Loucy (cell line): ENCODE data around the gene THRSP.

Experiments used
- H2AFZ ChIP-seq: fragments of 200-600 bp; sonication (generic); 2 replicates; pipeline ENCODE4 v1.6.0; 2016; ENCODE audit warnings: antibody characterized with exemption, mild to moderate bottlenecking, low read length, moderate library complexity
- H3F3A ChIP-seq: fragments of 200-600 bp; 2 replicates; pipeline ENCODE4 v1.6.0; 2016; ENCODE audit warnings: antibody characterized with exemption, low read depth, mild to moderate bottlenecking
- H3K27me3 ChIP-seq: fragments of 200-600 bp; sonication (generic); 2 replicates; pipeline ENCODE4 v1.6.1; 2014; ENCODE audit warnings: low read length, mild to moderate bottlenecking; ENCODE audit not compliant: insufficient read depth, poor library complexity, severe bottlenecking
- H3K36me3 ChIP-seq: fragments of 200-600 bp; sonication (generic); 2 replicates; pipeline ENCODE4 v1.6.1; 2016; ENCODE audit warnings: low read length; ENCODE audit not compliant: insufficient read depth
- H3K4me1 ChIP-seq: fragments of 200-600 bp; sonication (generic); 2 replicates; pipeline ENCODE4 v1.5.1; 2014; ENCODE audit warnings: low read length, mild to moderate bottlenecking; ENCODE audit not compliant: insufficient read depth, poor library complexity, severe bottlenecking
- H3K4me2 ChIP-seq: fragments of 200-600 bp; sonication (generic); 2 replicates; pipeline ENCODE4 v1.6.0; 2014; ENCODE audit warnings: antibody characterized with exemption, low read length, low read depth, mild to moderate bottlenecking; ENCODE audit not compliant: poor library complexity, severe bottlenecking
- H3K4me3 ChIP-seq: fragments of 200-600 bp; sonication (generic); 2 replicates; pipeline ENCODE4 v1.5.1; 2014; ENCODE audit warnings: low read length, mild to moderate bottlenecking, mixed read lengths; ENCODE audit not compliant: poor library complexity, severe bottlenecking
- H3K79me2 ChIP-seq: fragments of 200-600 bp; sonication (generic); 2 replicates; pipeline ENCODE4 v1.6.1; 2014; ENCODE audit warnings: low read length; ENCODE audit not compliant: insufficient read depth
- H3K9ac ChIP-seq: fragments of 200-600 bp; sonication (generic); 2 replicates; pipeline ENCODE4 v1.6.0; 2014; ENCODE audit warnings: mild to moderate bottlenecking, low read depth, low read length, moderate library complexity; ENCODE audit not compliant: poor library complexity, severe bottlenecking
- H3K9me2 ChIP-seq: fragments of 200-600 bp; sonication (generic); replicated peaks from 2 replicates; pipeline ENCODE4 v1.6.1; 2016; ENCODE audit warnings: low read depth, low read length, mixed read lengths
- H3K9me3 ChIP-seq: fragments of 200-600 bp; sonication (generic); 2 replicates; pipeline ENCODE4 v1.6.1; 2014; ENCODE audit warnings: mild to moderate bottlenecking, antibody characterized with exemption, low read length, low read depth; ENCODE audit not compliant: insufficient read depth
- H4K20me1 ChIP-seq: fragments of 200-600 bp; sonication (generic); 2 replicates; pipeline ENCODE4 v1.6.0; 2014; ENCODE audit warnings: antibody characterized with exemption, low read length, mild to moderate bottlenecking; ENCODE audit not compliant: insufficient read depth, poor library complexity, severe bottlenecking
- CTCF ChIP-seq: fragments of 200-600 bp; sonication (generic); conservative IDR thresholded peaks from 2 replicates; pipeline ENCODE4 v1.5.1; 2014; ENCODE audit warnings: mild to moderate bottlenecking, antibody characterized with exemption, low read length
- EZH2phosphoT487 ChIP-seq: fragments of 200-600 bp; IDR thresholded peaks from 2 replicates; pipeline ENCODE4 v1.6.1; 2018; ENCODE audit warnings: antibody characterized with exemption, mild to moderate bottlenecking, moderate library complexity, borderline replicate concordance

THRSP gene

GRCh38 chr11:78065203-78065602 lies 1.5 kb downstream of the THRSP start:
- H3K9me2 ChIP-seq, result no peaks in the 10 kb centered on the region
- H3K27me3 ChIP-seq, result no peaks in the 10 kb centered on the region
- H3K9ac ChIP-seq, result no peak overlapping the region
- H3K36me3 ChIP-seq, result peaks cover 26% of the 10 kb centered on the region; the same call in 1 of the 2 replicates
- H3K9me3 ChIP-seq, result no peaks in the 10 kb centered on the region
- TF ChIP-seq CTCF, result no peak
- no peak for TF ChIP-seq EZH2phosphoT487
- no peak overlapping the region for H3K4me2 ChIP-seq
- peaks cover 5% of the 10 kb centered on the region for H4K20me1 ChIP-seq
- H2AFZ ChIP-seq, result no peak overlapping the region
- peaks cover 7% of the 10 kb centered on the region; the same call in 1 of the 2 replicates for H3K79me2 ChIP-seq
- H3K4me3 ChIP-seq, result no peak overlapping the region
- no peaks in the 10 kb centered on the region for H3K4me1 ChIP-seq
- no peaks in the 10 kb centered on the region for H3F3A ChIP-seq

- H2AFZ ChIP-seq, result no peak overlapping the region
- H3K4me2 ChIP-seq, result no peak overlapping the region
- H3K79me2 ChIP-seq, result peaks cover 19% of the 10 kb centered on the region
- TF ChIP-seq CTCF, result no peak
- no peak for TF ChIP-seq EZH2phosphoT487
- H4K20me1 ChIP-seq, result peaks cover 13% of the 10 kb centered on the region
- no peak overlapping the region for H3K4me3 ChIP-seq
- no peak overlapping the region for H3K9ac ChIP-seq
- H3K4me1 ChIP-seq, result peaks cover 3% of the 10 kb centered on the region
- H3K9me2 ChIP-seq, result no peaks in the 10 kb centered on the region
- H3K9me3 ChIP-seq, result no peaks in the 10 kb centered on the region
- no peaks in the 10 kb centered on the region for H3F3A ChIP-seq
- no peaks in the 10 kb centered on the region for H3K27me3 ChIP-seq
- peaks cover 39% of the 10 kb centered on the region; the same call in 1 of the 2 replicates for H3K36me3 ChIP-seq
These were observed 2.8 kb downstream of the THRSP start for GRCh38 chr11:78066471-78066870.

- no peak overlapping the region for H3K9ac ChIP-seq
- H3K79me2 ChIP-seq, result peaks cover 30% of the 10 kb centered on the region
- no peak overlapping the region for H3K4me2 ChIP-seq
- H3K4me1 ChIP-seq, result peaks cover 4% of the 10 kb centered on the region
- H3F3A ChIP-seq, result no peaks in the 10 kb centered on the region
- H3K9me3 ChIP-seq, result no peaks in the 10 kb centered on the region
- no peak overlapping the region for H3K4me3 ChIP-seq
- TF ChIP-seq CTCF (no peak), EZH2phosphoT487 (no peak)
- no peaks in the 10 kb centered on the region for H3K9me2 ChIP-seq
- no peaks in the 10 kb centered on the region for H3K27me3 ChIP-seq
- H4K20me1 ChIP-seq, result peaks cover 18% of the 10 kb centered on the region
- no peak overlapping the region for H2AFZ ChIP-seq
- peaks cover 47% of the 10 kb centered on the region; the same call in 1 of the 2 replicates for H3K36me3 ChIP-seq
These were observed 4.0 kb downstream of the THRSP start for GRCh38 chr11:78067704-78068103.
